ENCODE data around the gene TNFSF15.

The TNFSF15 gene

GRCh38 chr9:114799925-114800324 is 5.9 kb downstream of the TNFSF15 start:
- Histone ChIP-seq H3K9me3 (ENCODE audit: low read length) (no peaks in the 10 kb centered on the region), H3K9ac (ENCODE audit: low read length) (no peak overlapping the region), H3K27me3 (ENCODE audit: control insufficient read depth in 1 of 2, insufficient read depth in 2 of 2, low read length in 2 of 2) (no peaks in the 10 kb centered on the region), H3K27ac (ENCODE audit: low read depth, low read length) (no peak overlapping the region), H3K36me3 (ENCODE audit: insufficient read depth, low read length) (no peaks in the 10 kb centered on the region), H3K4me3 (ENCODE audit: low read depth in 1 of 2, low read length in 2 of 2) (no peak overlapping the region), H3K4me1 (ENCODE audit: insufficient read depth, low read length) (no peaks in the 10 kb centered on the region)

GRCh38 chr9:114799441-114799840 is 6.4 kb downstream of the TNFSF15 start:
- H3K9me3 ChIP-seq (ENCODE audit: low read length) = no peaks in the 10 kb centered on the region
- no peaks in the 10 kb centered on the region for H3K27me3 ChIP-seq (ENCODE audit: control insufficient read depth in 1 of 2, insufficient read depth in 2 of 2, low read length in 2 of 2)
- no peak overlapping the region for H3K9ac ChIP-seq (ENCODE audit: low read length)
- no peak overlapping the region for H3K4me3 ChIP-seq (ENCODE audit: low read depth in 1 of 2, low read length in 2 of 2)
- H3K27ac ChIP-seq (ENCODE audit: low read depth, low read length) = no peak overlapping the region
- no peaks in the 10 kb centered on the region for H3K4me1 ChIP-seq (ENCODE audit: insufficient read depth, low read length)
- no peaks in the 10 kb centered on the region for H3K36me3 ChIP-seq (ENCODE audit: insufficient read depth, low read length)

GRCh38 chr9:114798780-114799427 is 6.9 kb downstream of the TNFSF15 start:
- no peaks in the 10 kb centered on the region for H3K4me1 ChIP-seq (ENCODE audit: insufficient read depth, low read length)
- no peaks in the 10 kb centered on the region for H3K9me3 ChIP-seq (ENCODE audit: low read length)
- no peak overlapping the region for H3K9ac ChIP-seq (ENCODE audit: low read length)
- no peaks in the 10 kb centered on the region for H3K27me3 ChIP-seq (ENCODE audit: control insufficient read depth in 1 of 2, insufficient read depth in 2 of 2, low read length in 2 of 2)
- H3K36me3 ChIP-seq (ENCODE audit: insufficient read depth, low read length) = no peaks in the 10 kb centered on the region
- no peak overlapping the region for H3K27ac ChIP-seq (ENCODE audit: low read depth, low read length)
- H3K4me3 ChIP-seq (ENCODE audit: low read depth in 1 of 2, low read length in 2 of 2) = no peak overlapping the region

GRCh38 chr9:114798101-114798500 is 7.7 kb downstream of the TNFSF15 start:
- Histone ChIP-seq H3K36me3 (ENCODE audit: insufficient read depth, low read length) (no peaks in the 10 kb centered on the region), H3K9ac (ENCODE audit: low read length) (no peak overlapping the region), H3K4me3 (ENCODE audit: low read depth in 1 of 2, low read length in 2 of 2) (no peak overlapping the region), H3K4me1 (ENCODE audit: insufficient read depth, low read length) (no peaks in the 10 kb centered on the region), H3K9me3 (ENCODE audit: low read length) (no peaks in the 10 kb centered on the region), H3K27ac (ENCODE audit: low read depth, low read length) (no peak overlapping the region), H3K27me3 (ENCODE audit: control insufficient read depth in 1 of 2, insufficient read depth in 2 of 2, low read length in 2 of 2) (no peaks in the 10 kb centered on the region)

GRCh38 chr9:114792396-114792795 is 13.4 kb downstream of the TNFSF15 start:
- H3K4me1 ChIP-seq (ENCODE audit: insufficient read depth, low read length) = no peaks in the 10 kb centered on the region
- H3K27ac ChIP-seq (ENCODE audit: low read depth, low read length) = no peak overlapping the region
- H3K4me3 ChIP-seq (ENCODE audit: low read depth in 1 of 2, low read length in 2 of 2) = no peak overlapping the region
- no peaks in the 10 kb centered on the region for H3K27me3 ChIP-seq (ENCODE audit: control insufficient read depth in 1 of 2, insufficient read depth in 2 of 2, low read length in 2 of 2)
- H3K9me3 ChIP-seq (ENCODE audit: low read length) = no peaks in the 10 kb centered on the region
- H3K36me3 ChIP-seq (ENCODE audit: insufficient read depth, low read length) = no peaks in the 10 kb centered on the region
- no peak overlapping the region for H3K9ac ChIP-seq (ENCODE audit: low read length)

- Histone ChIP-seq H3K27ac (ENCODE audit: low read depth, low read length) (no peak overlapping the region), H3K4me1 (ENCODE audit: insufficient read depth, low read length) (no peaks in the 10 kb centered on the region), H3K4me3 (ENCODE audit: low read depth in 1 of 2, low read length in 2 of 2) (no peak overlapping the region), H3K36me3 (ENCODE audit: insufficient read depth, low read length) (no peaks in the 10 kb centered on the region), H3K9me3 (ENCODE audit: low read length) (no peaks in the 10 kb centered on the region), H3K27me3 (ENCODE audit: control insufficient read depth in 1 of 2, insufficient read depth in 2 of 2, low read length in 2 of 2) (no peaks in the 10 kb centered on the region), H3K9ac (ENCODE audit: low read length) (no peak overlapping the region)
Observed at GRCh38 chr9:114791736-114792135, 14.1 kb downstream of the TNFSF15 start.

- Histone ChIP-seq H3K4me3 (ENCODE audit: low read depth in 1 of 2, low read length in 2 of 2) (no peak overlapping the region), H3K27me3 (ENCODE audit: control insufficient read depth in 1 of 2, insufficient read depth in 2 of 2, low read length in 2 of 2) (no peaks in the 10 kb centered on the region), H3K9me3 (ENCODE audit: low read length) (no peaks in the 10 kb centered on the region), H3K4me1 (ENCODE audit: insufficient read depth, low read length) (no peaks in the 10 kb centered on the region), H3K36me3 (ENCODE audit: insufficient read depth, low read length) (no peaks in the 10 kb centered on the region), H3K9ac (ENCODE audit: low read length) (no peak overlapping the region), H3K27ac (ENCODE audit: low read depth, low read length) (no peak overlapping the region)
Observed at GRCh38 chr9:114791312-114791711, 14.5 kb downstream of the TNFSF15 start.

- Histone ChIP-seq H3K4me3 (ENCODE audit: low read depth in 1 of 2, low read length in 2 of 2) (no peak overlapping the region), H3K27ac (ENCODE audit: low read depth, low read length) (no peak overlapping the region), H3K4me1 (ENCODE audit: insufficient read depth, low read length) (peaks cover 7% of the 10 kb centered on the region), H3K9me3 (ENCODE audit: low read length) (no peaks in the 10 kb centered on the region), H3K9ac (ENCODE audit: low read length) (no peak overlapping the region), H3K36me3 (ENCODE audit: insufficient read depth, low read length) (no peaks in the 10 kb centered on the region), H3K27me3 (ENCODE audit: control insufficient read depth in 1 of 2, insufficient read depth in 2 of 2, low read length in 2 of 2) (no peaks in the 10 kb centered on the region)
Observed at GRCh38 chr9:114790521-114790920, 15.3 kb downstream of the TNFSF15 start.

- Histone ChIP-seq H3K36me3 (ENCODE audit: insufficient read depth, low read length) (no peaks in the 10 kb centered on the region), H3K4me1 (ENCODE audit: insufficient read depth, low read length) (peaks cover 19% of the 10 kb centered on the region), H3K9me3 (ENCODE audit: low read length) (no peaks in the 10 kb centered on the region), H3K9ac (ENCODE audit: low read length) (no peak overlapping the region), H3K27me3 (ENCODE audit: control insufficient read depth in 1 of 2, insufficient read depth in 2 of 2, low read length in 2 of 2) (no peaks in the 10 kb centered on the region), H3K4me3 (ENCODE audit: low read depth in 1 of 2, low read length in 2 of 2) (no peak overlapping the region), H3K27ac (ENCODE audit: low read depth, low read length) (no peak overlapping the region)
Observed at GRCh38 chr9:114789006-114789405, 16.8 kb downstream of the TNFSF15 start.

- Histone ChIP-seq H3K36me3 (ENCODE audit: insufficient read depth, low read length) (no peaks in the 10 kb centered on the region), H3K4me1 (ENCODE audit: insufficient read depth, low read length) (peaks cover 19% of the 10 kb centered on the region), H3K27me3 (ENCODE audit: control insufficient read depth in 1 of 2, insufficient read depth in 2 of 2, low read length in 2 of 2) (no peaks in the 10 kb centered on the region), H3K9me3 (ENCODE audit: low read length) (no peaks in the 10 kb centered on the region), H3K9ac (ENCODE audit: low read length) (no peak overlapping the region), H3K4me3 (ENCODE audit: low read depth in 1 of 2, low read length in 2 of 2) (no peak overlapping the region), H3K27ac (ENCODE audit: low read depth, low read length) (no peak overlapping the region)
Observed at GRCh38 chr9:114787781-114788498, 17.9 kb downstream of the TNFSF15 start.

- no peak overlapping the region for H3K4me3 ChIP-seq (ENCODE audit: low read depth in 1 of 2, low read length in 2 of 2)
- H3K27ac ChIP-seq (ENCODE audit: low read depth, low read length) = no peak overlapping the region
- no peaks in the 10 kb centered on the region for H3K9me3 ChIP-seq (ENCODE audit: low read length)
- no peaks in the 10 kb centered on the region for H3K36me3 ChIP-seq (ENCODE audit: insufficient read depth, low read length)
- peaks cover 19% of the 10 kb centered on the region for H3K4me1 ChIP-seq (ENCODE audit: insufficient read depth, low read length)
- H3K27me3 ChIP-seq (ENCODE audit: control insufficient read depth in 1 of 2, insufficient read depth in 2 of 2, low read length in 2 of 2) = no peaks in the 10 kb centered on the region
- H3K9ac ChIP-seq (ENCODE audit: low read length) = no peak overlapping the region
Observed at GRCh38 chr9:114787214-114787613, 18.6 kb downstream of the TNFSF15 start.

Data from muscle layer of colon (tissue), 2 donors.